Measurements from ENCODE around the gene CBX8. TPM values are rescaled to one million over a fixed set of nuclear protein-coding genes. Genes with fewer than 3 reads are reported as not detected.

CBX8 gene
- total RNA-seq, 1 donor from 2014 or later: 2.7 TPM

- no peak for TF ChIP-seq CTCF (IDR thresholded peaks at IDR 0.05; ENCODE audit: insufficient read depth, low read length, poor library complexity, severe bottlenecking)
- peaks cover 98% of the 10 kb centered on the region for H3K27me3 ChIP-seq (ENCODE audit: control insufficient read depth, insufficient read depth, low read length)
- no peaks in the 10 kb centered on the region for H3K36me3 ChIP-seq (ENCODE audit: control insufficient read depth, insufficient read depth, low read length)
- no peak for DNase-seq (ENCODE audit: low read depth)
- no peak overlapping the region for H3K4me3 ChIP-seq (ENCODE audit: low read depth, low read length)
These were observed 8.2 kb upstream of the CBX8 start for GRCh38 chr17:79804856-79805696.

- Histone ChIP-seq H3K36me3 (ENCODE audit: control insufficient read depth, insufficient read depth, low read length) (no peaks in the 10 kb centered on the region), H3K4me3 (ENCODE audit: low read depth, low read length) (no peak overlapping the region), H3K27me3 (ENCODE audit: control insufficient read depth, insufficient read depth, low read length) (peaks cover 100% of the 10 kb centered on the region)
- DNase-seq (ENCODE audit: low read depth): no peak
- TF ChIP-seq CTCF (IDR thresholded peaks at IDR 0.05; ENCODE audit: insufficient read depth, low read length, poor library complexity, severe bottlenecking): no peak
These were observed 7.3 kb upstream of the CBX8 start for GRCh38 chr17:79803997-79804855.

- no peak overlapping the region for H3K4me3 ChIP-seq (ENCODE audit: low read depth, low read length)
- TF ChIP-seq CTCF (IDR thresholded peaks at IDR 0.05; ENCODE audit: insufficient read depth, low read length, poor library complexity, severe bottlenecking): no peak
- no peaks in the 10 kb centered on the region for H3K36me3 ChIP-seq (ENCODE audit: control insufficient read depth, insufficient read depth, low read length)
- H3K27me3 ChIP-seq (ENCODE audit: control insufficient read depth, insufficient read depth, low read length): peaks cover 100% of the 10 kb centered on the region
- DNase-seq (ENCODE audit: low read depth): no peak
These were observed 6.6 kb upstream of the CBX8 start for GRCh38 chr17:79803421-79803996.

- H3K4me3 ChIP-seq (ENCODE audit: low read depth, low read length): no peak overlapping the region
- TF ChIP-seq CTCF (IDR thresholded peaks at IDR 0.05; ENCODE audit: insufficient read depth, low read length, poor library complexity, severe bottlenecking): no peak
- no peak for DNase-seq (ENCODE audit: low read depth)
- peaks cover 100% of the 10 kb centered on the region for H3K27me3 ChIP-seq (ENCODE audit: control insufficient read depth, insufficient read depth, low read length)
- H3K36me3 ChIP-seq (ENCODE audit: control insufficient read depth, insufficient read depth, low read length): no peaks in the 10 kb centered on the region
These were observed 6.0 kb upstream of the CBX8 start for GRCh38 chr17:79802736-79803420.

- no peak for DNase-seq (ENCODE audit: low read depth)
- Histone ChIP-seq H3K36me3 (ENCODE audit: control insufficient read depth, insufficient read depth, low read length) (no peaks in the 10 kb centered on the region), H3K27me3 (ENCODE audit: control insufficient read depth, insufficient read depth, low read length) (peaks cover 95% of the 10 kb centered on the region), H3K4me3 (ENCODE audit: low read depth, low read length) (no peak overlapping the region)
- TF ChIP-seq CTCF (IDR thresholded peaks at IDR 0.05; ENCODE audit: insufficient read depth, low read length, poor library complexity, severe bottlenecking): no peak
These were observed 5.3 kb upstream of the CBX8 start for GRCh38 chr17:79802039-79802735.
